CD14-positive monocyte (primary cell): Measurements from ENCODE around the gene CNTN5. TPM values are rescaled to one million over a fixed set of nuclear protein-coding genes. Genes with fewer than 3 reads are reported as not detected.

Experiments
- DNase-seq, 3 donors: peaks; one replicate each; pipeline ENCODE4 v3.0.0-alpha.2; 2011 to 2022
- H2AFZ ChIP-seq: 2 replicates; pipeline ENCODE4 v1.6.0; 2012; ENCODE audit warnings: mild to moderate bottlenecking, low read depth, low read length, inconsistent platforms; ENCODE audit not compliant: insufficient read depth, poor library complexity, severe bottlenecking
- H3K27ac ChIP-seq, 2 donors: 1 replicate in 1 of 2; 2 replicates in 1 of 2; pipeline ENCODE4 v1.5.1; 2012 to 2013; ENCODE audit warnings: low read length in 2 of 2, control low read depth in 1 of 2, inconsistent platforms in 1 of 2, low read depth in 1 of 2, mild to moderate bottlenecking in 1 of 2
- H3K27me3 ChIP-seq, 2 donors: one replicate each; pipeline versions ENCODE4 v1.6.0 to v1.6.1; 2011 to 2013; ENCODE audit warnings: low read length in 2 of 2; ENCODE audit not compliant: control insufficient read depth in 2 of 2, insufficient read depth in 2 of 2
- H3K36me3 ChIP-seq, 2 donors: replicated peaks in 1 of 2; 1 replicate in 1 of 2; 2 replicates in 1 of 2; pipeline versions ENCODE4 v1.5.1 to v1.6.1; 2012 to 2013; ENCODE audit warnings: low read length in 2 of 2, control low read depth in 1 of 2, inconsistent platforms in 1 of 2, mild to moderate bottlenecking in 1 of 2; ENCODE audit not compliant: insufficient read depth in 2 of 2, control insufficient read depth in 1 of 2
- H3K4me1 ChIP-seq, 2 donors: 1 replicate in 1 of 2; 2 replicates in 1 of 2; pipeline versions ENCODE4 v1.5.1 to v1.6.1; 2012 to 2013; ENCODE audit warnings: low read length in 2 of 2, control low read depth in 1 of 2, inconsistent platforms in 1 of 2, mild to moderate bottlenecking in 1 of 2, moderate library complexity in 1 of 2; ENCODE audit not compliant: insufficient read depth in 2 of 2, control insufficient read depth in 1 of 2
- H3K4me2 ChIP-seq: replicated peaks from 2 replicates; pipeline ENCODE3; 2012; ENCODE audit warnings: low read length, moderate library complexity, mild to moderate bottlenecking; ENCODE audit not compliant: poor library complexity, severe bottlenecking; ENCODE audit errors: extremely low read depth
- H3K4me3 ChIP-seq, 3 experiments: fragments of 200-600 bp in 1 of 3; sonication (generic) in 1 of 3; replicated peaks in 1 of 3; 1 replicate in 2 of 3; 2 replicates in 1 of 3; pipeline ENCODE4 v1.5.1; 2011 to 2013; ENCODE audit warnings: low read length in 3 of 3, mild to moderate bottlenecking in 3 of 3, control low read depth in 2 of 3, low read depth in 2 of 3, inconsistent platforms in 1 of 3, moderate library complexity in 1 of 3
- H3K79me2 ChIP-seq: 2 replicates; pipeline ENCODE4 v1.6.0; 2012; ENCODE audit warnings: mild to moderate bottlenecking, control low read depth, inconsistent platforms, low read length, moderate library complexity; ENCODE audit not compliant: insufficient read depth
- H3K9ac ChIP-seq: 2 replicates; pipeline ENCODE4 v1.6.0; 2017; ENCODE audit warnings: low read length, mild to moderate bottlenecking; ENCODE audit not compliant: insufficient read depth, poor library complexity, severe bottlenecking
- H3K9me3 ChIP-seq, 2 donors: replicated peaks in 1 of 2; 1 replicate in 1 of 2; 2 replicates in 1 of 2; pipeline versions ENCODE4 v1.5.1 to v1.6.1; 2012 to 2013; ENCODE audit warnings: low read length in 2 of 2, control low read depth in 1 of 2; ENCODE audit not compliant: control insufficient read depth in 1 of 2, insufficient read depth in 1 of 2
- H4K20me1 ChIP-seq: 2 replicates; pipeline ENCODE4 v1.6.0; 2012; ENCODE audit warnings: mild to moderate bottlenecking, low read length, control low read depth, moderate library complexity; ENCODE audit not compliant: insufficient read depth
- H3K27ac Mint-ChIP-seq, 7 donors: one replicate each; pipeline ENCODE4 v1.8.0; 2020; ENCODE audit warnings: mild to moderate bottlenecking in 7 of 7, mixed read lengths in 7 of 7, moderate library complexity in 6 of 7, inconsistent platforms in 2 of 7
- H3K27me3 Mint-ChIP-seq, 3 donors: one replicate each; pipeline ENCODE4 v1.8.0; 2021 to 2022; ENCODE audit warnings: low read depth in 3 of 3, mild to moderate bottlenecking in 3 of 3, mixed read lengths in 3 of 3, moderate library complexity in 3 of 3, inconsistent platforms in 1 of 3
- H3K36me3 Mint-ChIP-seq, 2 donors: one replicate each; pipeline ENCODE4 v1.8.0; 2020; ENCODE audit warnings: mixed read lengths in 2 of 2, inconsistent platforms in 1 of 2, mild to moderate bottlenecking in 1 of 2
- H3K4me1 Mint-ChIP-seq: one replicate; pipeline ENCODE4 v1.8.0; 2020; ENCODE audit warnings: mild to moderate bottlenecking, mixed read lengths
- H3K4me3 Mint-ChIP-seq, 2 donors: one replicate each; pipeline ENCODE4 v1.8.0; 2020; ENCODE audit warnings: mild to moderate bottlenecking in 2 of 2, mixed read lengths in 2 of 2, moderate library complexity in 1 of 2
- H3K9me3 Mint-ChIP-seq, 7 donors: one replicate each; pipeline ENCODE4 v1.8.0; 2020 to 2022; ENCODE audit warnings: mixed read lengths in 7 of 7, mild to moderate bottlenecking in 6 of 7, moderate library complexity in 6 of 7, inconsistent platforms in 2 of 7
- CTCF ChIP-seq: fragments of 200-600 bp; IDR thresholded peaks from one replicate; pipeline ENCODE4 v1.8.0; 2022; ENCODE audit warnings: antibody characterized with exemption, mild to moderate bottlenecking
- WGBS: methylation state at CpG from one replicate; pipeline ENCODE4 v1.1.5; 2013; ENCODE audit warnings: missing lambda C conversion rate; ENCODE audit not compliant: insufficient coverage; 5-methylcytosine and 5-hydroxymethylcytosine counted together
- intact Hi-C, 2 donors: fragments of 100-400 bp; cut with micrococcal nuclease; formaldehyde crosslinking; loops; one replicate each; pipeline versions ENCODE4 v1.15.0 to v1.15.1; 2023
- polyA plus RNA-seq, 3 donors: library from polyadenylated mRNA; depleted of rRNA in 1 of 3; unstranded in 2 of 3; stranded (reverse) in 1 of 3; fragments of 300-500 nt in 2 of 3; fragments of >200 nt in 1 of 3; fragmentation: Illumina TruSeq in 2 of 3; gene quantifications; 1 replicate in 2 of 3; 2 replicates in 1 of 3; pipeline ENCODE4 v1.2.3, GENCODE V29; 2012 to 2021

CNTN5 gene
- polyA plus RNA-seq, 3 donors, result not detected

GRCh38 chr11:99370549-99371216, 349.9 kb downstream of the CNTN5 start:
- TF ChIP-seq CTCF, result no peak
- no peaks in the 10 kb centered on the region for H3K4me1 Mint-ChIP-seq
- Histone ChIP-seq H2AFZ (no peak overlapping the region), H3K27ac (no peak overlapping the region), H3K27me3 (no peaks in the 10 kb centered on the region), H3K36me3 (no peaks in the 10 kb centered on the region), H3K9me3 (peaks cover 0 to 4% of the 10 kb centered on the region in 2 donors), H3K79me2 (no peaks in the 10 kb centered on the region), H4K20me1 (no peaks in the 10 kb centered on the region), H3K4me1 (no peaks in the 10 kb centered on the region), H3K4me3 (no peak overlapping the region), H3K9ac (no peak overlapping the region), H3K4me2 (no peak overlapping the region)
- H3K4me3 Mint-ChIP-seq, result no peak overlapping the region
- no peaks in the 10 kb centered on the region for H3K36me3 Mint-ChIP-seq
- intact Hi-C loops, result no loop called here
- peaks cover 0 to 11% (median 2%) of the 10 kb centered on the region in 7 donors for H3K9me3 Mint-ChIP-seq
- no peaks in the 10 kb centered on the region for H3K27me3 Mint-ChIP-seq
- 66% methylated on average over 3 of the region's 4 CpGs for WGBS
- no peak for DNase-seq
- H3K27ac Mint-ChIP-seq, result no peak overlapping the region

- Histone ChIP-seq H3K36me3 (no peaks in the 10 kb centered on the region), H3K4me2 (no peak overlapping the region), H3K9me3 (peaks cover 0 to 4% of the 10 kb centered on the region in 2 donors), H2AFZ (no peak overlapping the region), H3K9ac (no peak overlapping the region), H3K4me1 (no peaks in the 10 kb centered on the region), H3K79me2 (no peaks in the 10 kb centered on the region), H3K27ac (no peak overlapping the region), H4K20me1 (no peaks in the 10 kb centered on the region), H3K4me3 (no peak overlapping the region), H3K27me3 (no peaks in the 10 kb centered on the region)
- H3K36me3 Mint-ChIP-seq, result no peaks in the 10 kb centered on the region
- DNase-seq, result no peak
- intact Hi-C loops, result no loop called here
- H3K9me3 Mint-ChIP-seq, result peaks cover 0 to 11% (median 2%) of the 10 kb centered on the region in 7 donors
- H3K27ac Mint-ChIP-seq, result no peak overlapping the region
- H3K27me3 Mint-ChIP-seq, result no peaks in the 10 kb centered on the region
- H3K4me3 Mint-ChIP-seq, result no peak overlapping the region
- no CpG with 5 or more reads among the region's 1 CpG for WGBS
- no peaks in the 10 kb centered on the region for H3K4me1 Mint-ChIP-seq
- no peak for TF ChIP-seq CTCF
Observed at GRCh38 chr11:99371257-99371656, 350.5 kb downstream of the CNTN5 start.
